HG03432 (cell line): Measurements from ENCODE around the gene SUGCT.
"Not testable (repeated sequence)": the region's sequence is repeated elsewhere in the genome, so short reads cannot be mapped to it uniquely, and the experiment has no call there.

Experiments
- ATAC-seq: cut with Tn5 transposase; IDR thresholded peaks from one replicate; pipeline ENCODE4 v1.9.1; 2021; ENCODE audit warnings: mild to moderate bottlenecking, moderate library complexity; ENCODE audit not compliant: unreplicated experiment

SUGCT gene

GRCh38 chr7:40604601-40605438 is 470.0 kb downstream of the SUGCT start:
- peak; percentile 85 for ATAC-seq

DNA sequence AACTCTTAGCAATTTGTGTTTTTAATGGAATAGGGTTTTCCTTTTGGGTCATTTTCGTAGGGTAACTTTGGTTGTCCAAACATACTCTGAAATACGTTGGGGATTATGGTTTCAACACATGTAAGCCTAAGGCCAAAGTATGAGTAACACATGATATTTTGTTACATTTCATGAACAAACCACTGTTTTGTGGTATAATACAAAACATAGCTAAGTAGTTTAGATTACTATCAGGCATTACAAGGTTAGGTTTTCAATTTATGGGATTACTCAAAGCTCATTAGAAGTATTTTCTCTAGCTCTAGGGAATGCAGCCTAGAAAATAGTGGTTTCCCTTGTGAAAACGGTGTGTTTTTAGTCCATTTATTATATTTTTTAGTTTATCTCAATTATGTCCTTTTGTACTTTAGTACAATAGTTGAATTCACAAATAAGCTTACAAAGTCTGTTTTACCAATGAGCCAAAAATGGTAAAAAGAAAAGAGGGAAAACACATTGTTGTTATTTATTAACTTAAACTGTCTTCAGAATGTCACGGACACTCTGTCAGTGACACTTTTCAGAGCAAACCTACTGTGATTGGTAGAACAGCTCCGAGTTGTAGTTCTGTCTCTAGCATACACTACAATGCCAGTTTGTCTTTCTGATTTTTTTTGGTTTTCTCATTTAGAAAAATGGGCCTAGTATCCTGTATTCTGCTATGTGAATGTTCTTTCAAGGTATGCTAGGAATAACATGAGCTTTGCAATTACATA is 473.7 kb downstream of the SUGCT start:
- no peak for ATAC-seq

DNA sequence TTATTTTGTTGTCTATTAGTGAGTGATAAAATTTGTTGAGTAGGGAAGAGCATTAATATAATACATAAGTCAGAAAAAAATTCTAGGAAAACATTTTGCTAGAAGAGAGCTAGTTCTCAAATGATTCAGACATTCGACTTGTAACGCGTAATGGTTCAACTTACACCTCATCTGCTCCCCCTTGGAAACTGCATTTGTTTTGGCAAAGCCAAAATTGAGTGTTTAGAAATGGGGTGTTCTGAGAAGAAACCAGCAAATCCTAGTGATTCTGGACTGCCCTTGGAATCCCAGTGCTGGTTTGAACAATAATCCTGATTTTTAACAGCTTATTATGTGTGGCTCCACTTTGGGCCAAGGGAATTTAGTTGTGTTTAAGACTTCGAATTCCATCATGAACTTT is 475.7 kb downstream of the SUGCT start:
- ATAC-seq = no peak

- ATAC-seq = no peak
Observed at GRCh38 chr7:40611095-40611871, 476.5 kb downstream of the SUGCT start.

- ATAC-seq = no peak
Observed at GRCh38 chr7:40612298-40612697, 477.5 kb downstream of the SUGCT start.

- ATAC-seq = no peak
Observed at GRCh38 chr7:40619647-40620046, 484.8 kb downstream of the SUGCT start.

- ATAC-seq = no peak
Observed at GRCh38 chr7:40621592-40621998, 486.8 kb downstream of the SUGCT start.

- ATAC-seq = no peak
Observed at GRCh38 chr7:40622941-40623501, 488.2 kb downstream of the SUGCT start.

- no peak for ATAC-seq
Observed at GRCh38 chr7:40623863-40624262, 489.1 kb downstream of the SUGCT start.

GRCh38 chr7:40627361-40627760 is 492.6 kb downstream of the SUGCT start:
- ATAC-seq = not testable (repeated sequence)

DNA sequence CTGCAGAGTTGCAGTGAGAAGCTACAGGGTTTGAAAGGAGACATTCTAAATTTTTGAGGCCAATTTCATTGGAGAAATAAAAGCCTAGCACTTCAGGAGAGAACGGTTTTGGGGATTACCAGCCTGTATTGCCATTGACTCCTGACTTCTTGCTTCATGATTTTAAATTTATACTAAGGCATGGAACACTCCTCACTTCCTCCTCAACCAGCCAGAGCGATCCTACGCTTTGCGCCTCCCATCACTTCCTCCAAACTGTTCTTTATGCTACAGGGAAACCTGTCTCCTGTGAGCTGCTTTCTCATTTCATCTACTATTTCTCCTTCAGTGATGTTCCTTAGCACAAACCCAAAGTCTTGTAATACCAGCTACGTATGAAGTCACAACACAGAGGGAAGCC is 495.1 kb downstream of the SUGCT start:
- no peak for ATAC-seq

DNA sequence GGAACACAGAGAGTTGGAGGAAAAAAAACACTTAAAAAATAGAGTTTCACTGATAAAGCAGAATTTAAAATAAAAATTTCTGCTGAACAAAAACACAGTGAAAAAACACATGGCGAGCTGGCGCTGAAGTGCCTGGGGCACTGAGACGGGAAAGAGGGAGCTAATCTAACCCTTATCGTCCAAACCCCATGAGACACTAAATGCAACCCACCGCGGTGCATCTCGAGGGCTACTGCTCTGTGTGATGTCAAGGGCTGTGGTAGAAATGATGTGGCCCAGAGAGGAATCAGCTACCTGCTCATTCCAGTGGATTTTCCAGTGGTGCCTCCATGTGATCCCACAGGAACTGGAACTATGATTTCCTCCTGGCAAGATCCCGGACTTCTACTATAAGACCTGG is 499.3 kb downstream of the SUGCT start:
- no peak for ATAC-seq

DNA sequence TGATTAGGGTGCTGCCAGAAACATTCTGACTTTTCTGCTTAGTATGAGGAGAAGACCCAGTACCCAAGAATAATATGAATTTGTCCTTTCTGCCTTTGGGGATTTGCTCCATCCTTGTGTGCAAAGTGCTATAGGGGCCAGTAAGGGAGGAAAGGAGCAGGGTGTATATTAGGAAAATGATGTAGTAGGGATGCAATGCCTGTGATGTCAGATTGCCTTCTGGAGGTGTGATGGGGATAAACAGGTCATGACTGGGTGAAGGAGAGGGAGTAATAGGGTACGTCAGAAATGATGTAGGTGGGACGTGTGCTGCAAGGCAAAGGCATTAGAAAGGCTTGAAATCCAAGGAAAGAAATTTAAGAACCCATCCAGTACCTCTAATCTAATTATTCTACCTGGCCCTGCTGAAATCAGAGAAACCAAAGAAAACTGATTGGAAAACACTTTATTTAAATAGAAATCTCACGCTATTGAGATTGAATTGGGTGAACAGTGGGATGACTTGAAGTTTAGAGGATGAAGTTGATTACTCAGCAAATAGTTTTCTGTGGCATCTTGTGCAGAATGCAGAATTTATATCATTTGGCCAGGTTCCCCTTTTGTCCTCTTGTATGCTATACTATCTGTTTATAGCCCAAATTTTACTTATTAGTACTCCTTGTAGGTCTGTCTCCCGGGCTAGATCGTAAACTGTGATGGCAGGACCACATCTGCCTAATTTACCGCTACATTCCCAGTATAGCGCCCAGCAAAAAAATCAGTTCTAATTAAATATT is 503.9 kb downstream of the SUGCT start:
- no peak for ATAC-seq

GRCh38 chr7:40640566-40640965 is 505.8 kb downstream of the SUGCT start:
- no peak for ATAC-seq

GRCh38 chr7:40641701-40642100 is 506.9 kb downstream of the SUGCT start:
- no peak for ATAC-seq

- no peak for ATAC-seq
Observed at GRCh38 chr7:40643664-40644063, 508.9 kb downstream of the SUGCT start.

DNA sequence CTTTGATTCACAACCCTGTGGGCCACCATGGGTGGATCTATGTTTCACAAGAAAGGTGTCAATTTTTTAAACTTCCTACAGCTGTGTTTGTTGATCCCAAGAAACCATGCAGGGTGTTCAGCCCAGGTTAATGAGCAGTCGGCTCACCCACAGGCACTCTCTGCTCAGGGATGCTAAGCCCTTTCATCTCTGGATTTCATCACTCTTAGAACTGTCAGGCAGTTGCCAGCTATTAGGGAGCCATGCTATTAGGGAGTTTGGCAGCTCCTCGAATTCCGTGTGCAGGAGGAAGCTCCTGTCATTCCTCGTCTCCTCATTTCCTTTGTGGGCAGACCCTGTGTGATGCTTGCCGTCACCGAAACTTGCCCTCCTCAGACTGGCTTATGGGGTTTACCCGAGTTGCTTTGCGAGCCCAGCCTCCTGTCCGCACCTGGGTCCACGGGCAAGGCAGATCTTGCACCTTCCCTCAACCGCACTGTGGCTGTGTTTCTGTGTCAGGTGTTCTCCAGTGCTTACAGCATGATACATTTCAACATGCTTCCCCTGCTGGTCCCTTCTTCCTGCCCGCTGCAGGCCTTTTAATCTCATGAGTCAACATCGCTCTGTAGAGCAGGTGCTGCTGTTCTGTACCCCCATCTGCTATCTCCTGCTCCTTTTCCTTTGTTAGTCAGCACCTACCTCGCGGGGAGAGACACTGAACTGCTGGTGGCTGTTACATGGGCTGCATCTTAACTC is 509.8 kb downstream of the SUGCT start:
- no peak for ATAC-seq

- ATAC-seq = no peak
Observed at GRCh38 chr7:40645197-40645596, 510.4 kb downstream of the SUGCT start.

- ATAC-seq = no peak
Observed at GRCh38 chr7:40646717-40647116, 511.9 kb downstream of the SUGCT start.

GRCh38 chr7:40647719-40648118 is 512.9 kb downstream of the SUGCT start:
- ATAC-seq = no peak
